ENCODE data around the gene FCAR.
"Not testable (repeated sequence)": the region's sequence is repeated elsewhere in the genome, so short reads cannot be mapped to it uniquely, and the experiment has no call there.

Gene FCAR

GRCh38 chr19:54873990-54874389 lies at the start of gene FCAR:
Gene FCAR, plus strand, starts transcription at chr19:54874235. Its CDS starts 55 bp downstream, at chr19:54874290.
- no peak within 1 kb of the TSS for H3K4me3 ChIP-seq (ENCODE audit: low read depth, low read length)
- no peak for DNase-seq (ENCODE audit: low read depth, low spot score)
- in situ Hi-C loops (cut with HindIII; ENCODE audit: low sequenced_read_pairs): no loop called here
- TF ChIP-seq CTCF (IDR thresholded peaks at IDR 0.05; ENCODE audit: low read depth, low read length): no peak

DNA sequence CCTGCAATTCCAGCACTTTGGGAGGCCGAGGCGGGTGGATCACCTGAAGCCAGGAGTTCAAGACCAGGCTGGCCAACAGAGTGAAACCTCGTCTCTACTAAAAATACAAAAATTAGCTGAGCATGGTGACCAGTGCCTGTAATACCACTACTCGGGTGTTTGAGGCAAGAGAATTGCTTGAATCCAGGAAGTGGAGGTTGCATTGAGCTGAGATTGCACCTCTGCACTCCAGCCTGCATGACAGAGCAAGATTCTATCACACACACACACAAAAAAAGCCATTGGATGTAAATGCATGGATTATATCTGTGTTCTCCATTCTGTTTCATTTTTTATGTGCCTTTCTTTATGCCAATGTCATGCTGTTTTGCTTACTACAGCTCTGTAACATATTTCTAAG lies 49.6 kb upstream of the FCAR start:
- in situ Hi-C loops (cut with HindIII; ENCODE audit: low sequenced_read_pairs); DNase-seq (ENCODE audit: low read depth, low spot score); H3K4me3 ChIP-seq (ENCODE audit: low read depth, low read length): not testable (repeated sequence)

- DNase-seq (ENCODE audit: low read depth, low spot score); in situ Hi-C loops (cut with HindIII; ENCODE audit: low sequenced_read_pairs); H3K4me3 ChIP-seq (ENCODE audit: low read depth, low read length): not testable (repeated sequence)
Observed at GRCh38 chr19:54825326-54825725, 48.7 kb upstream of the FCAR start.

GRCh38 chr19:54828064-54828463 lies 46.0 kb upstream of the FCAR start:
- in situ Hi-C loops (cut with HindIII; ENCODE audit: low sequenced_read_pairs); H3K4me3 ChIP-seq (ENCODE audit: low read depth, low read length); DNase-seq (ENCODE audit: low read depth, low spot score): not testable (repeated sequence)

DNA sequence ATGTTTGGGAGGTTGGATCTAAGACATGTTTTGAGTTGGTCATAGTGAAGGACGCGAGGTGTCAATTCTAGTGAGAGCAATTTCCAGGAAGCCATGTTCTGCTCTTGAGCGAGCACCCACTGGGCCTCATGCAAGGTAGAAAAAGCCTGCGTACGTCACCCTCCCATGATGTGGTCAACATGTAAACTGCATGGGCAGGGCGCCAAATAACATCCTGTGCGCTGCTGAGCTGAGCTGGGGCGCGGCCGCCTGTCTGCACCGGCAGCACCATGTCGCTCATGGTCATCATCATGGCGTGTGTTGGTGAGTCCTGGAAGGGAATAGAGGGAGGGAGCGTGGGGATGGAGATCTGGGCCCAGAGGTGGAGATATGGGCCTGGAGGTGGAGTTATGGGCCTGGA lies 41.5 kb upstream of the FCAR start, which contains the start of gene KIR2DS4:
Gene KIR2DS4 (plus strand): TSS at position 181 of the 400 bp plus-strand sequence.
- in situ Hi-C loops (cut with HindIII; ENCODE audit: low sequenced_read_pairs): not testable (repeated sequence)

DNA sequence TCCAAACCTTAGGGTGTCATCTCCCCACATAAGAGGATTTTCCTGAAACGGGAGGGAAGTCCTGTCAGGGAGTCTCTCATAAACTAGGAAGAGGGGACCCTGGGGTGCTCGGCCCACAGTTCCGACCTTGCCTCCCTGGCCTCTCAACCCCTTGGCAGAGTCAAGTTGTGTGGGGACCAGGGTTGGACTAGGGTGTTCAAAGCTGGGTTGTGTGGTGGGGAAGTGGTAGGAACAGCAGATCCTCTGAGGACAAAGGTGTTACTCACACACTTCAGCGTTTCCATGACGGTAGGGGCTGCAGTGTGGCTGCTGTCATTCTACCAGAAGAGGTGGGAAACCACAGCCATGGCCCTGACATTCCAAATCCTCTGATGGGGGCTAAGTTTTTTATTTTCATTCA lies 38.9 kb upstream of the FCAR start:
- DNase-seq (ENCODE audit: low read depth, low spot score); in situ Hi-C loops (cut with HindIII; ENCODE audit: low sequenced_read_pairs); H3K4me3 ChIP-seq (ENCODE audit: low read depth, low read length): not testable (repeated sequence)

More for the DNA sequence above, 41.5 kb upstream of the FCAR start, which contains the start of gene KIR2DS4:
- H3K4me3 ChIP-seq (ENCODE audit: low read depth, low read length); DNase-seq (ENCODE audit: low read depth, low spot score): not testable (repeated sequence)

DNA sequence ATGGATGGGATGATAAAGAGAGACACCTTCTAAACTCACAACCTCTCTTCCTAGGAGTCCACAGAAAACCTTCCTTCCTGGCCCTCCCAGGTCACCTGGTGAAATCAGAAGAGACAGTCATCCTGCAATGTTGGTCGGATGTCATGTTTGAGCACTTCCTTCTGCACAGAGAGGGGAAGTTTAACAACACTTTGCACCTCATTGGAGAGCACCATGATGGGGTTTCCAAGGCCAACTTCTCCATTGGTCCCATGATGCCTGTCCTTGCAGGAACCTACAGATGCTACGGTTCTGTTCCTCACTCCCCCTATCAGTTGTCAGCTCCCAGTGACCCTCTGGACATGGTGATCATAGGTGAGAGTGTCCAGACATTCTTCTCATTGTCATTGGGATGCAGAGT lies 36.5 kb upstream of the FCAR start:
- in situ Hi-C loops (cut with HindIII; ENCODE audit: low sequenced_read_pairs); DNase-seq (ENCODE audit: low read depth, low spot score); H3K4me3 ChIP-seq (ENCODE audit: low read depth, low read length): not testable (repeated sequence)

GRCh38 chr19:54843171-54843570 lies 30.9 kb upstream of the FCAR start:
- in situ Hi-C loops (cut with HindIII; ENCODE audit: low sequenced_read_pairs): not testable (repeated sequence)

DNA sequence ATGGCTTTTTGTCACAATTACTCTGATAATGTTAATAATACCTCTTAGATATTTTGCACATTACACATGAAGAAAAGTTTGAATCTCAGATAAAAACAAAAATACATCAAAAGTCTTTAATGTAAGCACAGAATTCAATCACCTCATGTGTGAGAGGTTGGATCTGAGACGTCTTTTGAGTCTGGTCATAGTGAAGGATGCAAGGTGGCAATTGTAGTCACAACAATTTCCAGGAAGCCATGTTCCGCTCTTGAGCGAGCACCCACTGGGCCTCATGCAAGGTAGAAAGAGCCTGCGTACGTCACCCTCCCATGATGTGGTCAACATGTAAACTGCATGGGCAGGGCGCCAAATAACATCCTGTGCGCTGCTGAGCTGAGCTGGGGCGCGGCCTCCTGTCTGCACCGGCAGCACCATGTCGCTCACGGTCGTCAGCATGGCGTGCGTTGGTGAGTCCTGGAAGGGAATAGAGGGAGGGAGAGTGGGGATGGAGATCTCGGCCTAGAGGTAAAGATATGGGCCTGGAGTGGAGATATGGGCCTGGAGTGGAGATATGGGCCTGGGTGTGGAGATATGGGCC lies 23.9 kb upstream of the FCAR start, which contains the start of gene KIR3DL2:
Gene KIR3DL2 (plus strand): TSS at position 383 of the 580 bp plus-strand sequence. CDS start 33 bp downstream, at position 416.
- DNase-seq (ENCODE audit: low read depth, low spot score); H3K4me3 ChIP-seq (ENCODE audit: low read depth, low read length); in situ Hi-C loops (cut with HindIII; ENCODE audit: low sequenced_read_pairs): not testable (repeated sequence)

More at GRCh38 chr19:54843171-54843570, 30.9 kb upstream of the FCAR start:
- not testable (repeated sequence) for H3K4me3 ChIP-seq (ENCODE audit: low read depth, low read length); DNase-seq (ENCODE audit: low read depth, low spot score)

- DNase-seq (ENCODE audit: low read depth, low spot score): no peak
- in situ Hi-C loops (cut with HindIII; ENCODE audit: low sequenced_read_pairs): no loop called here
- no peak overlapping the region for H3K4me3 ChIP-seq (ENCODE audit: low read depth, low read length)
- TF ChIP-seq CTCF (IDR thresholded peaks at IDR 0.05; ENCODE audit: low read depth, low read length): no peak
Observed at GRCh38 chr19:54850930-54851329, 23.1 kb upstream of the FCAR start.

GRCh38 chr19:54851353-54851752 lies 22.7 kb upstream of the FCAR start:
- no peak overlapping the region for H3K4me3 ChIP-seq (ENCODE audit: low read depth, low read length)
- DNase-seq (ENCODE audit: low read depth, low spot score): no peak
- in situ Hi-C loops (cut with HindIII; ENCODE audit: low sequenced_read_pairs): no loop called here
- no peak for TF ChIP-seq CTCF (IDR thresholded peaks at IDR 0.05; ENCODE audit: low read depth, low read length)

DNA sequence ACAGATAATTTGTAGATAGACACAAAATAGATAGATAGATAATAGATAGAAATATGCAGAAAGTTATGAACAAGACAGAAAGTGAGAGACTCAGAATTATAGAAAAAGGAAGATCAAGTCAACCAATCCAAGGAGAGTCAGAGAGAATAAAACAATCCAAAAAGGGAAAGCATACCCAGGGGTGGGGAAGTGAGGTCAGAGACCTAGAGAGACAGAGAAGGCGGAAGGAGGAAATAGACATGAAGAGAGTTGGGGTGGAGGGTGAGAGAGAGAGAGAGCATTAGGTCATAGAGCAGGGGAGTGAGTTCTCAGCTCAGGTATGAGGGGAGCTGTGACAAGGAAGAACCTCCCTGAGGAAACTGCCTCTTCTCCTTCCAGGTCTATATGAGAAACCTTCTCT lies 18.8 kb upstream of the FCAR start:
- in situ Hi-C loops (cut with HindIII; ENCODE audit: low sequenced_read_pairs); H3K4me3 ChIP-seq (ENCODE audit: low read depth, low read length); DNase-seq (ENCODE audit: low read depth, low spot score): not testable (repeated sequence)

DNA sequence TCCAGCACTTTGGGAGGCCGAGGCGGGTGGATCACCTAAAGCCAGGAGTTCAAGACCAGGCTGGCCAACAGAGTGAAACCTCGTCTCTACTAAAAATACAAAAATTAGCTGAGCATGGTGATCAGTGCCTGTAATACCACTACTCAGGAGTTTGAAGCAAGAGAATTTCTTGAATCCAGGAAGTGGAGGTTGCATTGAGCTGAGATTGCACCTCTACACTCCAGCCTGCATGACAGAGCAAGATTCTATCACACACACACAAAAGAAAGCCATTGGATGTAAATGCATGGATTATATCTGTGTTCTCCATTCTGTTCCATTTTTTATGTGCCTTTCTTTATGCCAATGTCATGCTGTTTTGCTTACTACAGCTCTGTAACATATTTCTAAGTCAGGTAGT lies 15.6 kb upstream of the FCAR start:
- H3K4me3 ChIP-seq (ENCODE audit: low read depth, low read length); in situ Hi-C loops (cut with HindIII; ENCODE audit: low sequenced_read_pairs); DNase-seq (ENCODE audit: low read depth, low spot score): not testable (repeated sequence)

GRCh38 chr19:54859421-54859820 lies 14.6 kb upstream of the FCAR start:
- DNase-seq (ENCODE audit: low read depth, low spot score); in situ Hi-C loops (cut with HindIII; ENCODE audit: low sequenced_read_pairs); H3K4me3 ChIP-seq (ENCODE audit: low read depth, low read length): not testable (repeated sequence)
